Loucy (cell line): Measurements from ENCODE around the gene PIK3CB.
"Not testable (repeated sequence)": the region's sequence is repeated elsewhere in the genome, so short reads cannot be mapped to it uniquely, and the experiment has no call there.

Source experiments
- H2AFZ ChIP-seq: fragments of 200-600 bp; sonication (generic); 2 replicates; pipeline ENCODE4 v1.6.0; 2016; ENCODE audit warnings: antibody characterized with exemption, mild to moderate bottlenecking, low read length, moderate library complexity
- H3F3A ChIP-seq: fragments of 200-600 bp; 2 replicates; pipeline ENCODE4 v1.6.0; 2016; ENCODE audit warnings: antibody characterized with exemption, low read depth, mild to moderate bottlenecking
- H3K27me3 ChIP-seq: fragments of 200-600 bp; sonication (generic); 2 replicates; pipeline ENCODE4 v1.6.1; 2014; ENCODE audit warnings: low read length, mild to moderate bottlenecking; ENCODE audit not compliant: insufficient read depth, poor library complexity, severe bottlenecking
- H3K36me3 ChIP-seq: fragments of 200-600 bp; sonication (generic); 2 replicates; pipeline ENCODE4 v1.6.1; 2016; ENCODE audit warnings: low read length; ENCODE audit not compliant: insufficient read depth
- H3K4me1 ChIP-seq: fragments of 200-600 bp; sonication (generic); 2 replicates; pipeline ENCODE4 v1.5.1; 2014; ENCODE audit warnings: low read length, mild to moderate bottlenecking; ENCODE audit not compliant: insufficient read depth, poor library complexity, severe bottlenecking
- H3K4me2 ChIP-seq: fragments of 200-600 bp; sonication (generic); 2 replicates; pipeline ENCODE4 v1.6.0; 2014; ENCODE audit warnings: antibody characterized with exemption, low read length, low read depth, mild to moderate bottlenecking; ENCODE audit not compliant: poor library complexity, severe bottlenecking
- H3K4me3 ChIP-seq: fragments of 200-600 bp; sonication (generic); 2 replicates; pipeline ENCODE4 v1.5.1; 2014; ENCODE audit warnings: low read length, mild to moderate bottlenecking, mixed read lengths; ENCODE audit not compliant: poor library complexity, severe bottlenecking
- H3K79me2 ChIP-seq: fragments of 200-600 bp; sonication (generic); 2 replicates; pipeline ENCODE4 v1.6.1; 2014; ENCODE audit warnings: low read length; ENCODE audit not compliant: insufficient read depth
- H3K9ac ChIP-seq: fragments of 200-600 bp; sonication (generic); 2 replicates; pipeline ENCODE4 v1.6.0; 2014; ENCODE audit warnings: mild to moderate bottlenecking, low read depth, low read length, moderate library complexity; ENCODE audit not compliant: poor library complexity, severe bottlenecking
- H3K9me2 ChIP-seq: fragments of 200-600 bp; sonication (generic); replicated peaks from 2 replicates; pipeline ENCODE4 v1.6.1; 2016; ENCODE audit warnings: low read depth, low read length, mixed read lengths
- H3K9me3 ChIP-seq: fragments of 200-600 bp; sonication (generic); 2 replicates; pipeline ENCODE4 v1.6.1; 2014; ENCODE audit warnings: mild to moderate bottlenecking, antibody characterized with exemption, low read length, low read depth; ENCODE audit not compliant: insufficient read depth
- H4K20me1 ChIP-seq: fragments of 200-600 bp; sonication (generic); 2 replicates; pipeline ENCODE4 v1.6.0; 2014; ENCODE audit warnings: antibody characterized with exemption, low read length, mild to moderate bottlenecking; ENCODE audit not compliant: insufficient read depth, poor library complexity, severe bottlenecking
- EZH2phosphoT487 ChIP-seq: fragments of 200-600 bp; IDR thresholded peaks from 2 replicates; pipeline ENCODE4 v1.6.1; 2018; ENCODE audit warnings: antibody characterized with exemption, mild to moderate bottlenecking, moderate library complexity, borderline replicate concordance
- TF ChIP-seq, protein P1 (sequence below): fragments of 200-600 bp; sonication (generic); conservative IDR thresholded peaks from 2 replicates; pipeline ENCODE4 v1.5.1; 2014; ENCODE audit warnings: mild to moderate bottlenecking, antibody characterized with exemption, low read length

The PIK3CB gene

GRCh38 chr3:138845181-138845601 is 10.5 kb upstream of the PIK3CB start:
- no peak overlapping the region for H3K4me2 ChIP-seq
- H3K4me1 ChIP-seq: no peaks in the 10 kb centered on the region
- H3K9me3 ChIP-seq: no peaks in the 10 kb centered on the region
- H3K9ac ChIP-seq: no peak overlapping the region
- no peaks in the 10 kb centered on the region for H3K79me2 ChIP-seq
- no peaks in the 10 kb centered on the region for H3K9me2 ChIP-seq
- no peak overlapping the region for H3K4me3 ChIP-seq
- no peak overlapping the region for H2AFZ ChIP-seq
- TF ChIP-seq EZH2phosphoT487: no peak
- TF ChIP-seq, protein P1, sequence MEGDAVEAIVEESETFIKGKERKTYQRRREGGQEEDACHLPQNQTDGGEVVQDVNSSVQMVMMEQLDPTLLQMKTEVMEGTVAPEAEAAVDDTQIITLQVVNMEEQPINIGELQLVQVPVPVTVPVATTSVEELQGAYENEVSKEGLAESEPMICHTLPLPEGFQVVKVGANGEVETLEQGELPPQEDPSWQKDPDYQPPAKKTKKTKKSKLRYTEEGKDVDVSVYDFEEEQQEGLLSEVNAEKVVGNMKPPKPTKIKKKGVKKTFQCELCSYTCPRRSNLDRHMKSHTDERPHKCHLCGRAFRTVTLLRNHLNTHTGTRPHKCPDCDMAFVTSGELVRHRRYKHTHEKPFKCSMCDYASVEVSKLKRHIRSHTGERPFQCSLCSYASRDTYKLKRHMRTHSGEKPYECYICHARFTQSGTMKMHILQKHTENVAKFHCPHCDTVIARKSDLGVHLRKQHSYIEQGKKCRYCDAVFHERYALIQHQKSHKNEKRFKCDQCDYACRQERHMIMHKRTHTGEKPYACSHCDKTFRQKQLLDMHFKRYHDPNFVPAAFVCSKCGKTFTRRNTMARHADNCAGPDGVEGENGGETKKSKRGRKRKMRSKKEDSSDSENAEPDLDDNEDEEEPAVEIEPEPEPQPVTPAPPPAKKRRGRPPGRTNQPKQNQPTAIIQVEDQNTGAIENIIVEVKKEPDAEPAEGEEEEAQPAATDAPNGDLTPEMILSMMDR: no peak
- H3K36me3 ChIP-seq: no peaks in the 10 kb centered on the region
- no peaks in the 10 kb centered on the region for H4K20me1 ChIP-seq
- H3F3A ChIP-seq: no peaks in the 10 kb centered on the region
- no peaks in the 10 kb centered on the region for H3K27me3 ChIP-seq

DNA sequence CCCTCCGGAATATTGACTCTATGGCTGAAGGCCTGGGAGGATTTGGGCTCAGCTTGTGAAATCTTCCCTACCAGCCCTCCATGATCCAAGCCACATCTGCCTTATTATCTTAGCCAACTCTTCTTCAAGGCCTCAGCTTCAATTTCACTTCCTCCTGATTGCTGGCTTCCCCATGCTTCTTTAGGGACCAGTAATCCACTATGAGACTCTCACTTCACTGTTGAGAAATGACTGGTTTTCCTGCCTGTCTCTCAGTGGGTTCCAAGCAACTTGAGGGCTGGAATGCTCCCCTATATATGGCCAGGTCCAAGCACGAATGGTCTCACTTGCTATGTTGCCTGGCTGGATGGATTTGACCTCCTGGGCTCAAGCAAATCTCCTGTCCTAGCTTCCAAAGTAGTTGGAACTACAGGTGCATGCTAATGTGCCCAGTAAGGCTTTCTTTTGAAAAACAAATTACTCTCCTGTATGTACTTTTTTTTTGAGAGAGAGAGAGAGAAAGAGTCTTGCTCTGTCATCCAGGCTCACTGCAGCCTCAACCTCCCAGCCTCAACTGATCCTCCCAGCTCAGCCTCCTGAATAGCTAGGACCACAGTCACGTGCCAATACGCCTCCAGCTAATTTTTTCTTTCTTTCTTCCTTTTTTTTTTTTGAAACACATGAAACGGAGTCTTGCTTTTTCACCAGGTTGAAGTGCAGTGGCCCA is 7.9 kb upstream of the PIK3CB start:
- TF ChIP-seq EZH2phosphoT487: no peak
- TF ChIP-seq, protein P1: no peak
- no peaks in the 10 kb centered on the region for H3K9me3 ChIP-seq
- no peak overlapping the region for H3K4me2 ChIP-seq
- no peaks in the 10 kb centered on the region for H3K36me3 ChIP-seq
- H4K20me1 ChIP-seq: no peaks in the 10 kb centered on the region
- H3K4me1 ChIP-seq: no peaks in the 10 kb centered on the region
- no peaks in the 10 kb centered on the region for H3F3A ChIP-seq
- no peaks in the 10 kb centered on the region for H3K79me2 ChIP-seq
- H2AFZ ChIP-seq: no peak overlapping the region
- H3K27me3 ChIP-seq: no peaks in the 10 kb centered on the region
- H3K9ac ChIP-seq: no peak overlapping the region
- H3K4me3 ChIP-seq: no peak overlapping the region
- H3K9me2 ChIP-seq: no peaks in the 10 kb centered on the region

DNA sequence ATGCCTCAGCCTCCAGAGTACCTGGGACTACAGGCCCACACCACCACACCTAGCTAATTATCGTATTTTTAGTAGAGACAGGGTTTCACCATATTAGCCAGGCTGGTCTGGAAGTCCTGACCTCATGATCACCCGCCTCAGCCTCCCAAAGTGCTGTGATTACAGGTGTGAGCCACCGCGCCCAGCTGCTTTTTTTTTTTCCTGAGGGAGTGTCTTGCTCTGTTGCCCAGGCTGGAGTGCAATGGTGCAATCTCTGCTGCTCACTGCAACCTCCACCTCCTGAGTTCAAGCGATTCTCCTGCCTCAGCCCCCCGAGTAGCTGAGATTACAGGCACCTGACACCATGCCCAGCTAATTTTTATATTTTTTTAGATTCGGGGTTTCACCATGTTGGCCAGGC is 3.7 kb upstream of the PIK3CB start:
- not testable (repeated sequence) for H3K36me3 ChIP-seq, H3K9me3 ChIP-seq, H4K20me1 ChIP-seq, H3F3A ChIP-seq, H3K4me1 ChIP-seq, H3K4me2 ChIP-seq, H2AFZ ChIP-seq, H3K4me3 ChIP-seq, H3K27me3 ChIP-seq, H3K9ac ChIP-seq, H3K9me2 ChIP-seq
- peaks cover 19% of the 10 kb centered on the region; the same call in 1 of the 2 replicates for H3K79me2 ChIP-seq

DNA sequence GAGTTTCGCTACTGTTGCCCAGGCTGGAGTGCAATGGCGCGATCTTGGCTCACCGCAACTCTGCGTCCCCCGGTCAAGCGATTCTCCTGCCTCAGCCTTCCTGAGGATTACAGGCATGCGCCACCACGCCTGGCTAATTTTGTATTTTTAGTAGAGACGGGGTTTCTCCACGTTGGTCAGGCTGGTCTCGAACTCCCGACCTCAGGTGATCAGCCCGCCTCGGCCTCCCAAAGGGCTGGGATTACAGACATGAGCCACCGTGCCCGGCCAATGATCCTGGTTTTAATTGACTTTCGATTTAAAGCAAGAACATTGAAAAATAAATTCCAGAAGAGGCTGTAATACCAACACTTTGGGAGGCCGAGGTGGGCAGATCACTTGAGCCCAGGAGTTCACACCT is 1.1 kb upstream of the PIK3CB start:
- H3F3A ChIP-seq, H3K9me2 ChIP-seq, H3K4me1 ChIP-seq, H3K27me3 ChIP-seq, H3K36me3 ChIP-seq, H2AFZ ChIP-seq, H3K9me3 ChIP-seq: not testable (repeated sequence)
- Histone ChIP-seq H3K4me3 (peak overlapping the region; percentile 88), H3K79me2 (peaks cover 39% of the 10 kb centered on the region; the same call in 1 of the 2 replicates), H4K20me1 (peaks cover 20% of the 10 kb centered on the region), H3K4me2 (peak overlapping the region; percentile 94), H3K9ac (peak overlapping the region; percentile 94)
